ENCODE data around the gene MOK.

GRCh38 chr14:102317564-102318248 lies 12.7 kb upstream of the MOK start:
- TF ChIP-seq, protein P1, sequence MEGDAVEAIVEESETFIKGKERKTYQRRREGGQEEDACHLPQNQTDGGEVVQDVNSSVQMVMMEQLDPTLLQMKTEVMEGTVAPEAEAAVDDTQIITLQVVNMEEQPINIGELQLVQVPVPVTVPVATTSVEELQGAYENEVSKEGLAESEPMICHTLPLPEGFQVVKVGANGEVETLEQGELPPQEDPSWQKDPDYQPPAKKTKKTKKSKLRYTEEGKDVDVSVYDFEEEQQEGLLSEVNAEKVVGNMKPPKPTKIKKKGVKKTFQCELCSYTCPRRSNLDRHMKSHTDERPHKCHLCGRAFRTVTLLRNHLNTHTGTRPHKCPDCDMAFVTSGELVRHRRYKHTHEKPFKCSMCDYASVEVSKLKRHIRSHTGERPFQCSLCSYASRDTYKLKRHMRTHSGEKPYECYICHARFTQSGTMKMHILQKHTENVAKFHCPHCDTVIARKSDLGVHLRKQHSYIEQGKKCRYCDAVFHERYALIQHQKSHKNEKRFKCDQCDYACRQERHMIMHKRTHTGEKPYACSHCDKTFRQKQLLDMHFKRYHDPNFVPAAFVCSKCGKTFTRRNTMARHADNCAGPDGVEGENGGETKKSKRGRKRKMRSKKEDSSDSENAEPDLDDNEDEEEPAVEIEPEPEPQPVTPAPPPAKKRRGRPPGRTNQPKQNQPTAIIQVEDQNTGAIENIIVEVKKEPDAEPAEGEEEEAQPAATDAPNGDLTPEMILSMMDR (IDR thresholded peaks at IDR 0.05; ENCODE audit: low read length) = peak; percentile 37
- TF ChIP-seq EZH2 (optimal IDR thresholded peaks at IDR 0.05; ENCODE audit: low read depth, low read length) (no peak), EZH2phosphoT487 (IDR thresholded peaks at IDR 0.05; ENCODE audit: low read length) (no peak)

Data from MM.1S (cell line).